GM23248 (cell line): Measurements from ENCODE around the gene VRK2.

Experiments used
- EZH2 ChIP-seq: fragments of 200-600 bp; sonication (generic); IDR thresholded peaks from 2 replicates; pipeline ENCODE4 v1.6.1; 2018; ENCODE audit warnings: antibody characterized with exemption, mild to moderate bottlenecking; ENCODE audit not compliant: insufficient read depth, poor library complexity, severe bottlenecking
- EZH2phosphoT487 ChIP-seq: fragments of 200-600 bp; sonication (generic); IDR thresholded peaks from 2 replicates; pipeline ENCODE4 v1.6.1; 2018; ENCODE audit warnings: antibody characterized with exemption, moderate library complexity, mild to moderate bottlenecking, low read depth; ENCODE audit not compliant: insufficient read depth

DNA sequence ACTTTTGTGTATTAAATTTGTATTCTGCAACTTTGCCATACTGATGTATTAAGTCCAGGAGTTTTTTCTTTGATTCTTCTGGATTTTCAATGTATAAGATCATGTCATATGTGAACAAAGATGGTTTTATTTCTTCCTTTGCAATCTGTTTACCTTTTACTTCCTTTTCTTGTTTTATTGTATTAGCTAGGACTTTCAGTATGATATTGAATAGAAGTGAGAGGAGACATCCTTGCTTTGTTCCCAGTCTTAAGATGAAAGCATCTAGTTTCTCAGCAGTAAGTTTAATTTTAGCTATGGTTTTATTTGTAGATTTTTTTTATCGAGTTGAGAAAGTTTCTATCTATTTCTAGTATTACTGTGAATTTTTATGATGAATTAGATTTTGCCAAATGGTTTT is 25.5 kb downstream of the VRK2 start:
- TF ChIP-seq EZH2phosphoT487 (no peak), EZH2 (no peak)
